ENCODE data around the gene MYO5A. TPM values are rescaled to one million over a fixed set of nuclear protein-coding genes. Genes with fewer than 3 reads are reported as not detected.

Gene MYO5A
- total RNA-seq, 4 donors from 2014 or later: 10.3 to 26.0 (median 22.7) TPM

- no peak overlapping the region for H3K27ac ChIP-seq
- H3K9me3 ChIP-seq: no peaks in the 10 kb centered on the region
- intact Hi-C loops (cut with DNase I; ENCODE audit: low total_unique reads): no loop called here
- no peaks in the 10 kb centered on the region for H3K4me1 ChIP-seq
- TF ChIP-seq CTCF (IDR thresholded peaks at IDR 0.05): no peak
- no peak overlapping the region for H3K4me3 ChIP-seq
- no peaks in the 10 kb centered on the region for H3K36me3 ChIP-seq
- no peak for DNase-seq
- H3K27me3 ChIP-seq: no peaks in the 10 kb centered on the region
These were observed 103.7 kb downstream of the MYO5A start for GRCh38 chr15:52424856-52425431.

- intact Hi-C loops (cut with DNase I; ENCODE audit: low total_unique reads): no loop called here
- DNase-seq: no peak
- Histone ChIP-seq H3K27ac (no peak overlapping the region), H3K27me3 (no peaks in the 10 kb centered on the region), H3K36me3 (no peaks in the 10 kb centered on the region), H3K4me3 (no peak overlapping the region), H3K9me3 (no peaks in the 10 kb centered on the region), H3K4me1 (no peaks in the 10 kb centered on the region)
- TF ChIP-seq CTCF (IDR thresholded peaks at IDR 0.05) (no peak), POLR2A (IDR thresholded peaks at IDR 0.05) (no peak)
These were observed 104.8 kb downstream of the MYO5A start for GRCh38 chr15:52423852-52424251.

GRCh38 chr15:52422001-52422400, 106.7 kb downstream of the MYO5A start:
- no peak for DNase-seq
- Histone ChIP-seq H3K4me3 (no peak overlapping the region), H3K27me3 (no peaks in the 10 kb centered on the region), H3K9me3 (no peaks in the 10 kb centered on the region), H3K27ac (no peak overlapping the region), H3K36me3 (no peaks in the 10 kb centered on the region), H3K4me1 (no peaks in the 10 kb centered on the region)
- intact Hi-C loops (cut with DNase I; ENCODE audit: low total_unique reads): no loop called here
- no peak for TF ChIP-seq CTCF (IDR thresholded peaks at IDR 0.05)
- TF ChIP-seq POLR2A (IDR thresholded peaks at IDR 0.05): no peak

- H3K27ac ChIP-seq: no peak overlapping the region
- H3K9me3 ChIP-seq: no peaks in the 10 kb centered on the region
- no peaks in the 10 kb centered on the region for H3K4me1 ChIP-seq
- TF ChIP-seq CTCF (IDR thresholded peaks at IDR 0.05) (no peak), POLR2A (IDR thresholded peaks at IDR 0.05) (no peak)
- H3K36me3 ChIP-seq: no peaks in the 10 kb centered on the region
- DNase-seq: no peak
- intact Hi-C loops (cut with DNase I; ENCODE audit: low total_unique reads): no loop called here
- no peaks in the 10 kb centered on the region for H3K27me3 ChIP-seq
- no peak overlapping the region for H3K4me3 ChIP-seq
These were observed 107.7 kb downstream of the MYO5A start for GRCh38 chr15:52421029-52421428.

GRCh38 chr15:52419494-52419893, 109.2 kb downstream of the MYO5A start:
- no peak for TF ChIP-seq POLR2A (IDR thresholded peaks at IDR 0.05)
- no peak for TF ChIP-seq CTCF (IDR thresholded peaks at IDR 0.05)
- no peaks in the 10 kb centered on the region for H3K27me3 ChIP-seq
- DNase-seq: no peak

More at GRCh38 chr15:52419494-52419893, 109.2 kb downstream of the MYO5A start:
- Histone ChIP-seq H3K9me3 (no peaks in the 10 kb centered on the region), H3K4me3 (no peak overlapping the region), H3K36me3 (no peaks in the 10 kb centered on the region), H3K27ac (no peak overlapping the region), H3K4me1 (no peaks in the 10 kb centered on the region)
- intact Hi-C loops (cut with DNase I; ENCODE audit: low total_unique reads): no loop called here
